Activated naive CD4-positive, alpha-beta T cell (primary cell): Measurements from ENCODE around the gene WDHD1.
"Not testable (repeated sequence)": the region's sequence is repeated elsewhere in the genome, so short reads cannot be mapped to it uniquely, and the experiment has no call there.

Experiments
- DNase-seq, 4 experiments: peaks; one replicate each; lab custom pipeline; 2025; lab: John Stamatoyannopoulos, UW

The WDHD1 gene

GRCh38 chr14:54955143-54955542, 71.8 kb downstream of the WDHD1 start:
- DNase-seq = no peak

GRCh38 chr14:54953609-54954008, 73.3 kb downstream of the WDHD1 start:
- not testable (repeated sequence) for DNase-seq

- DNase-seq = not testable (repeated sequence)
Observed at GRCh38 chr14:54952803-54953202, 74.1 kb downstream of the WDHD1 start.

DNA sequence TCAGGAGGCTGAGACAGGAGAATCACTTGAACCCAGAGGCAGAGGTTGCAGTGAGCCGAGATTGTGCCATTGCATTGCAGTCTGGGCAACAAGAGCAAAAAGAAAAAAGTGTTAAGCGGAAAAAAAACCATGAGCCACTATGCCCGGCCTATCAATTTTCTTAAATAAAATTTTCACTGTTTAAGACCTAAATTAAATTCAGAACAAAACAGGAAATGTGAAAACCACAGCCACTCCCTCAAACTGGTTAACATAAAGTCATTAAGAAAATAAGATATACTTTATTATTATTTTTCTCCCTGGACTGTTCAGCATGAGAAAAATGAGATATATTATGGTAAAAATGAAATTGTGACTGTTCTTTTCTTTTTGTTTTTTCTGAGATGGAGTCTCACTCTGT, 79.7 kb downstream of the WDHD1 start:
- DNase-seq = no peak

DNA sequence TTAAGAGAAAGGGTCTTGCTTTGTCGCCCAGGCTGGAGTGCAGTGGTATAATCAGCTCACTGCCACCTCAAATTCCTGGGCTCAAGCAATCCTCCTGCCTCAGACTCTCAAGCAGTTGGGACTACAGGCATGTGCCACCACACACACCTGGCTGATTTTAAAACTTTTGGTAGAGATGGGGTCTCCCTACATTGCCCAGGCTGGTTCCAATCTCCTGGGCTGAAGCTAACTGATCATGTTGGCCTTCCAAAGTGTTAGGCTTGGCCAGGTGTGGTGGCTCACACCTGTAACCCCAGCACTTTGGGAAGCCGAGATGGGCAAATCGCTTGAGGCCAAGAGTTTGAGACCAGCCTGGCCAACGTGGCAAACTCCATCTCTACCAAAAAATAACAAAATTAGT, 80.4 kb downstream of the WDHD1 start:
- DNase-seq = no peak

DNA sequence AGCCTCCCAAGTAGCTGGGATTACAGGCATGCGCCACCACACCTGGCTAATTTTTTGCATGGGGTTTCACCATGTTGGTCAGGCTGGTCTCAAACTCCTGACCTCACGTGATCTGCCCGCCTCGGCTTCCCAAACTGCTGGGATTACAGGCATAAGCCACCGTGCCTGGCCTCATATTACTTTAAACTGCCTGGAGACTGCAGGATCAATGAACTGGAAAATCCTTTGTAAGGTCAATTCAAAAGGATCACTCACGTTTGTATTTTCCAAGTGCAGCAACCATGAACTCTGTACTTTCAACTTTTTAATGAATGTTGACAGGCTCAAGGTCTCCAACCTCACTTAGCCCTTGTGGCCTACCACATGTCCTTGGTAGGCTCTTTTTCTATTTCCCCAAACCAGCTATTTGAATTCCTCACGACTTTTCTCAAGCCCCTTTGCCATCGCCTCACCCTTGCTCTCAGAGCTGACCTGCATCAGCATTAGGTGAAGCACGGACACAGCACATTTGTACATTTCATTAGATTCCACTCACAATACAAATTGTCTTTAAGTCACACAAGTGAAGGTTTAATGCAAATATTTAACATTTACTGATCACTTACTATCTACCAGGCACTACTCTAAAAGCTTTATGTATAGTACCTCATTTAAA, 82.0 kb downstream of the WDHD1 start:
- DNase-seq = no peak

DNA sequence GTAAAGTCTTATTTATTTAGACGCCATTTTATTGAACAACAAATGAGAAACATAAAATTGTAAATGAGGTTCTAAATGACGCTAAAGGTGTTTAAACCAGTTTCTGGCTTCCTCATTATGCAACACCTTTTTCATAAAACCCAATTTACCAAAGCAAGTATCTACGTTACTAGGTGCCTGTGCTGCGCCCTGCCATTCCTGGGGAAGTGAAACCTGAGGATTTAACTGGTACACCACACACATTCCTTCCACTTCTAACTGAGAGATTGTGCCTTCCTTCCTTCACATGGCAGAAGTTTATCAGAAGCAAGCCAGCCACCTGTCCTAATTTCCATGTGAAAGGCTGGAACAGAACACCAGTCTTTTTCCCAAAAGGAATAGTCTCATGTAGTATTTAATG, 84.0 kb downstream of the WDHD1 start:
- no peak for DNase-seq

GRCh38 chr14:54936816-54937215, 90.1 kb downstream of the WDHD1 start:
- no peak for DNase-seq

- DNase-seq = no peak
Observed at GRCh38 chr14:54935958-54936357, 90.9 kb downstream of the WDHD1 start.

GRCh38 chr14:54935100-54935499, 91.8 kb downstream of the WDHD1 start:
- DNase-seq = no peak

DNA sequence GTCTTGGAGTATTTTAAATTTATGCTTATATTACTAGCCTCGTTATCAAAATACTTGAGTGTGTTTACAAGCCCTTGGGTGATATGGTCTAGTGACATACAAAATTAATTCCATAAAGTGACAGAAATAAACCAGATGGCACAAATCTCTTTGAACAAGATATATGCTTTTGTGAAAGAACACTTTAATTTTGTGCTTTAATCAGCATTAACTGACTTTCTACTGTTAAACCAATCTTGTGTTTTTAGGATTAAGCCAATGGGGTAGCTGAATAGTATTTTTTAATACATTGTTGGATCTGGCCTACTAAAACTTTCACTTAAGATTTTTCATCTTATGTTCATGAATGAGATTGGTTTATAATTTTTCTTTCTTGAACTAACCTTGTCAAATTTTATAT, 93.9 kb downstream of the WDHD1 start:
- no peak for DNase-seq

- DNase-seq = no peak
Observed at GRCh38 chr14:54931598-54932340, 95.1 kb downstream of the WDHD1 start.

- no peak for DNase-seq
Observed at GRCh38 chr14:54931101-54931500, 95.8 kb downstream of the WDHD1 start.

- no peak for DNase-seq
Observed at GRCh38 chr14:54929556-54929955, 97.3 kb downstream of the WDHD1 start.

GRCh38 chr14:54928216-54928615, 98.7 kb downstream of the WDHD1 start:
- no peak for DNase-seq

DNA sequence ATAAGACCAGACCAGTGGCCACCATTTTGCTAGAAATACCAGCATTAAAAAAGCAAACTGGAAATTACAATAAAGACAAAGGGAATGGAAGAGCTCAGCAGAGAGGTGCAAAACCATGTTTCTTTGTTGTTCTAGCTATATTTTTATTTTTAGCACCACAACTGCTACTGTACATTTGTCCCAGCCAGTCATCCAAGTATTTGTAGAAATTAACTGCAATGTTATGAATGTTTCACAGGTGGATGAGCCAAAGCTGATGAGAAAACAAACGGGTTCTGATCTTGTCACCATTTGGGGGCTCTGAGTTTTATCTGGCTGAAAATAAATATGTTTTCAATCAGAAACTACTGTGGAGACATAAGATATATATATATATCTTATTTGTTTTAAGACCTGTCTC, 99.3 kb downstream of the WDHD1 start:
- DNase-seq = no peak

GRCh38 chr14:54926570-54926969, 100.3 kb downstream of the WDHD1 start:
- not testable (repeated sequence) for DNase-seq

DNA sequence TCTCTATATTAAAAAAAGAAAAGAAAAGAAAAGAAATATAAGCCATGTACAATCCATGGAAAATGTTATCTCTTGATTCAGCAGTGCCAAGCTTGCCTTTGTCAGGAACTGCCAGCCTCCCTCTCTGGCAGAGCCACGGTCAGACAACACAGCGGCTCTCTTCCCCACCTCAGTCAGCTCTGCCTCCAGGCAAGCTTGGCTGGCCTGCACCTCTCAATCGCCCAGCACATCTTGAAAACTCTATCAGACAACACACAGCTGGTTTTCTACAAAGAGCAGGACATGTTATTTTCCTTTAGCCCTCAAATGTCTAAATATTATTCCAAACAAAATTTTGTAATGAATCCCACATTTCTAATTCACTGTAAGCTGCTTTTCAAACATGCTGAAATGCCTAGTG, 104.3 kb downstream of the WDHD1 start:
- DNase-seq = no peak

- no peak for DNase-seq
Observed at GRCh38 chr14:54920052-54920451, 106.8 kb downstream of the WDHD1 start.

DNA sequence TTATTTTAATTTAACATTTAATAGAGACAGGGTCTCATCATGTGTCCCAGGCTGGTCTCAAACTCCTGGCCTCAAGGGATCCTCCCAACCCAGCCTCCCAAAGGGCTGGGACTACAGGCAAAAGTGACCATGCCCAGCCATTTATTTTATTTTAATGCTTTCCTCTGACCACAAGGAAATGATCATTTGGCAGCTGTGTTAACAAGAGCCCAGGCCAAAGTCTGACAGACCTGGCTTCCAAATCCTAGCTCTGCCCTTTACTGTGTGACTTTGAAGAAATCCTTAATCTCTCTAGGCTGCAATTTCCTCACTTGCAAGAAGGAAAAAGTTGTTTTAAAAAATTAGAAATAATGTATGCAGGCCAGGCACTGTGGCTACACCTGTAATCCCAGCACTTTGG, 107.6 kb downstream of the WDHD1 start:
- DNase-seq = no peak

GRCh38 chr14:54918427-54918826, 108.5 kb downstream of the WDHD1 start:
- no peak for DNase-seq

DNA sequence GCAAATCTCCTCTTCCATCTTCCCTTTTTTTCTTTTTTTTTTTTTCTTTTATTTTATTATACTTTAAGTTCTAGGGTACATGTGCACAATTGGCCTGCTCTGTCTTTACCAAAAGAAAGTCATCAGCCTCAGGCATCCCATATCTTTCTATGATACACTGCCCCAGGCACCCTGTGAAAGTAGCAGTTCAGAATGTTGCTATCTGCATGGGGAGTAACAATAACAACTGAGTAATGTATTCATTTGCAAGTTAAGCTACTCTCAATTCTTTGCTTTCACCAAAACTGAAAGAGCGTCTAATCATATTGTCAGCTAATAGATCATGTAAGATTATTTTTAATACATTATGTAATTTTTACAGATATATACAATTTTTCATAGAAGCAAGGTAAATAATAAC, 110.8 kb downstream of the WDHD1 start:
- DNase-seq = no peak

DNA sequence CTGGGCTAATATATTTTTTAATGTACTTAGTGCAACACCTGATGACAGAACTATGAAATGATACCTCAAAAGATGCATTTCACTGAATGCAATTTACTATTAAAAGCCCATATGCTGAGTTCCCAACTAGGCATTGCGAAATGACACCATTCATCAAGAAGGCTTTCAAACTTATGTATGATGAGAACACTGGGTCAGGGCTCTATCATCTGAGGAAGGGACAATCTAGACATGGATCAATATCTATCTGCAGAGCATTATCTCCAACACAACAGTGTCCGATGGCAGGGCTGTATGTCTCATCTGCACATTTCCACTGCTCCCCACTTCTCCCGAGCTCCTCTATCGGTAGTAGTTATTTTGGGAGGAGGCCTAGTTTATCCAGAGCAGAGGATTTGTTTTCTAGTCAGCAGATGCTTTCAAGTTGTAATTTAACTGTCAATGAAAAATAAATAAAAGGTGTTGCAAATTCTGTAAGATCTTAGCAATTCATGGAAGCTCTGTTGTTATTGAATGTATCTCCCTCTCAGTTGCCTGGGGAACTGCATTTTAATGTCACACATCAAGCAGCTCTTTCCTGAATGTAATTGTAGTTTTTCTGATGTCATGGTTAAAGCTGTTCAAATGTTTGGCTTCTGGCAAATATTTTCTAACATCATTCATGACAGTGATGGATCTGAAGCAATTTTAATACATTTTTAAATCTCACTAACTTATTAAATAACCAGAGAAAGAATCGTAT, 116.9 kb downstream of the WDHD1 start:
- DNase-seq = no peak
